Ishikawa (cell line): ENCODE data around the gene SUSD6.

Experiments
- CEBPB ChIP-seq: IDR thresholded peaks from 2 replicates; pipeline ENCODE4 v1.6.1; 2012
- CREB1 ChIP-seq: IDR thresholded peaks from 2 replicates; pipeline ENCODE4 v1.6.1; 2012; ENCODE audit warnings: low read depth
- EGR1 ChIP-seq: IDR thresholded peaks from 2 replicates; pipeline ENCODE4 v1.6.1; 2012
- EP300 ChIP-seq: IDR thresholded peaks from 2 replicates; pipeline ENCODE4 v1.6.1; 2012; ENCODE audit warnings: borderline replicate concordance
- FOXM1 ChIP-seq: IDR thresholded peaks from 2 replicates; pipeline ENCODE4 v1.6.1; 2012; ENCODE audit warnings: low read depth, borderline replicate concordance
- NFIC ChIP-seq: IDR thresholded peaks from 2 replicates; pipeline ENCODE4 v1.6.1; 2012
- RAD21 ChIP-seq: IDR thresholded peaks from 2 replicates; pipeline ENCODE4 v1.6.1; 2012; ENCODE audit warnings: low read depth
- TAF1 ChIP-seq: IDR thresholded peaks from 2 replicates; pipeline ENCODE4 v1.6.1; 2012; ENCODE audit warnings: low read depth, mild to moderate bottlenecking
- TCF12 ChIP-seq: IDR thresholded peaks from 2 replicates; pipeline ENCODE4 v1.6.1; 2012; ENCODE audit warnings: low read depth
- TEAD4 ChIP-seq: IDR thresholded peaks from 2 replicates; pipeline ENCODE4 v1.6.1; 2012
- YY1 ChIP-seq: IDR thresholded peaks from 2 replicates; pipeline ENCODE4 v1.6.1; 2012; ENCODE audit warnings: low read depth
- ZBTB7A ChIP-seq: IDR thresholded peaks from 2 replicates; pipeline ENCODE4 v1.6.1; 2012; ENCODE audit warnings: low read depth
- TF ChIP-seq, protein P1 (sequence below): IDR thresholded peaks from 2 replicates; pipeline ENCODE4 v1.6.1; 2012
- TF ChIP-seq, protein P2 (sequence below): IDR thresholded peaks from 2 replicates; pipeline ENCODE4 v1.6.1; 2012; ENCODE audit warnings: low read depth, mild to moderate bottlenecking
- TF ChIP-seq, protein P3 (sequence below): IDR thresholded peaks from 2 replicates; pipeline ENCODE4 v1.6.1; 2012

Gene SUSD6

DNA sequence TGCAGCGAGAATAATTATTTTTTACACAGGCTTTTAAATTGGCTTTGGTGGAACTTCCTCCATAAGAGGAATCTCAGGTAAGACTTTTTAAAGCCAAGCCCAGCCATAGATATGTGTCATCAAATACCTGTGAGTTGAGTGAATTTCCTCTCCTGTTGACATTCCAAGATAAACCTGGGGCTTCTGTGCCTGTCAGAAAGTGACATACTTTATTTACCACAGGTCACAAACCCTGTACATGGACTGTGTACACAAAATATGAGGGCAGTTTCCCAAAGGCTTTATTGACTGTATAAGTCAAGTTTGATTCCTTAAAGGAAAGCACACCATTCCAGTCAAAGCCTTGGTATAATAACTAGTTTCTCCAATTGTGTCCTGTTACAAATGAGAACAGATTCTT is 129.7 kb downstream of the SUSD6 start:
- TF ChIP-seq TEAD4 (no peak), RAD21 (no peak), TCF12 (no peak), FOXM1 (no peak), CEBPB (no peak)

DNA sequence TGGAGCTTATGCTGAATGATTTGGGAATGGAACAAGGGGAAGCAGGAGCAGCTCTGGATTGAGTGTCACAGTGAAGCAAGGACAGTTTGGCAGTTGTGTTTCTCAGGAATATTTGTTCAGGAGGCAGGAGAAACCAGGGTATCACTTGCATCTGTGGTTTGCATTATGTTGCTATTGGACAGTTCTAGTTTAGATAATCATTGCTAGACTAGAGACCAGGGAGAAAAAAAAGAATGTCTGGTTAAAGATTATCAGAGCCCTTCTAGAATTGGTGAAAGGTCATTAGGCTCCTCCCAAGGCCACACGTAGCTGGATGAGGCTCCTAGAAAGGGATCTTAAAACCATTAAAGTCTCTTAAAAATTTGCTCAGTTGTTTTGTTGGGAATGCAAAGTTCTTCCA is 138.6 kb downstream of the SUSD6 start:
- no peak for TF ChIP-seq NFIC
- no peak for TF ChIP-seq CEBPB
- TF ChIP-seq TAF1 = no peak
- TF ChIP-seq YY1 = no peak
- TF ChIP-seq EGR1 = no peak
- TF ChIP-seq TEAD4 = no peak
- TF ChIP-seq CREB1 = no peak
- TF ChIP-seq, protein P1, sequence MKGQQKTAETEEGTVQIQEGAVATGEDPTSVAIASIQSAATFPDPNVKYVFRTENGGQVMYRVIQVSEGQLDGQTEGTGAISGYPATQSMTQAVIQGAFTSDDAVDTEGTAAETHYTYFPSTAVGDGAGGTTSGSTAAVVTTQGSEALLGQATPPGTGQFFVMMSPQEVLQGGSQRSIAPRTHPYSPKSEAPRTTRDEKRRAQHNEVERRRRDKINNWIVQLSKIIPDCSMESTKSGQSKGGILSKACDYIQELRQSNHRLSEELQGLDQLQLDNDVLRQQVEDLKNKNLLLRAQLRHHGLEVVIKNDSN = no peak
- TF ChIP-seq, protein P2, sequence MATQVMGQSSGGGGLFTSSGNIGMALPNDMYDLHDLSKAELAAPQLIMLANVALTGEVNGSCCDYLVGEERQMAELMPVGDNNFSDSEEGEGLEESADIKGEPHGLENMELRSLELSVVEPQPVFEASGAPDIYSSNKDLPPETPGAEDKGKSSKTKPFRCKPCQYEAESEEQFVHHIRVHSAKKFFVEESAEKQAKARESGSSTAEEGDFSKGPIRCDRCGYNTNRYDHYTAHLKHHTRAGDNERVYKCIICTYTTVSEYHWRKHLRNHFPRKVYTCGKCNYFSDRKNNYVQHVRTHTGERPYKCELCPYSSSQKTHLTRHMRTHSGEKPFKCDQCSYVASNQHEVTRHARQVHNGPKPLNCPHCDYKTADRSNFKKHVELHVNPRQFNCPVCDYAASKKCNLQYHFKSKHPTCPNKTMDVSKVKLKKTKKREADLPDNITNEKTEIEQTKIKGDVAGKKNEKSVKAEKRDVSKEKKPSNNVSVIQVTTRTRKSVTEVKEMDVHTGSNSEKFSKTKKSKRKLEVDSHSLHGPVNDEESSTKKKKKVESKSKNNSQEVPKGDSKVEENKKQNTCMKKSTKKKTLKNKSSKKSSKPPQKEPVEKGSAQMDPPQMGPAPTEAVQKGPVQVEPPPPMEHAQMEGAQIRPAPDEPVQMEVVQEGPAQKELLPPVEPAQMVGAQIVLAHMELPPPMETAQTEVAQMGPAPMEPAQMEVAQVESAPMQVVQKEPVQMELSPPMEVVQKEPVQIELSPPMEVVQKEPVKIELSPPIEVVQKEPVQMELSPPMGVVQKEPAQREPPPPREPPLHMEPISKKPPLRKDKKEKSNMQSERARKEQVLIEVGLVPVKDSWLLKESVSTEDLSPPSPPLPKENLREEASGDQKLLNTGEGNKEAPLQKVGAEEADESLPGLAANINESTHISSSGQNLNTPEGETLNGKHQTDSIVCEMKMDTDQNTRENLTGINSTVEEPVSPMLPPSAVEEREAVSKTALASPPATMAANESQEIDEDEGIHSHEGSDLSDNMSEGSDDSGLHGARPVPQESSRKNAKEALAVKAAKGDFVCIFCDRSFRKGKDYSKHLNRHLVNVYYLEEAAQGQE = no peak
- TF ChIP-seq, protein P3, sequence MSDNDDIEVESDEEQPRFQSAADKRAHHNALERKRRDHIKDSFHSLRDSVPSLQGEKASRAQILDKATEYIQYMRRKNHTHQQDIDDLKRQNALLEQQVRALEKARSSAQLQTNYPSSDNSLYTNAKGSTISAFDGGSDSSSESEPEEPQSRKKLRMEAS = no peak
- no peak for TF ChIP-seq FOXM1
- TF ChIP-seq TCF12 = no peak
- TF ChIP-seq EP300 = no peak
- no peak for TF ChIP-seq RAD21
- TF ChIP-seq ZBTB7A = no peak

DNA sequence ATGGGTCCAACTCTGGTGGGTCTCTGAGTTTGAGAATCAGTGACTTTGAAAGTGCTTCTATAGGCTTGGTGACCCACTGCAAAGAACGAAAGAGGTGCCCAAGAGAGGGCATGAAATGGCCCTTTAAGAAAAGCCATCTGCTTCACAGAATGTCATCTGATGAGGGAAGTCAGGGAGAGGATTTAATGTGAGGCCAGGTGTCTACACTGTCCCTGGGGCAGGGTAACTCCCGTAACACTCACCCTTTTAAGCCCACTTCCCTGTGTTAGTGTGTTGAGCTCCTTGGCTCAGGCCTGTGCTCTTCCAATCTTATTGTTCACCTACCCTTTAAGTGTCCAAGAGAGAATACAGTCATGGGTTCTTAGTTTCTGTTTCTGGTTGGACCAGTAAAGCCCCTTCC is 139.1 kb downstream of the SUSD6 start:
- no peak for TF ChIP-seq ZBTB7A
- TF ChIP-seq FOXM1 = no peak
- no peak for TF ChIP-seq EGR1
- TF ChIP-seq NFIC = no peak
- TF ChIP-seq, protein P2 = no peak
- TF ChIP-seq TCF12 = no peak
- no peak for TF ChIP-seq EP300
- TF ChIP-seq RAD21 = no peak
- TF ChIP-seq TEAD4 = no peak
- no peak for TF ChIP-seq CREB1
- TF ChIP-seq, protein P3 = no peak
- TF ChIP-seq YY1 = no peak

DNA sequence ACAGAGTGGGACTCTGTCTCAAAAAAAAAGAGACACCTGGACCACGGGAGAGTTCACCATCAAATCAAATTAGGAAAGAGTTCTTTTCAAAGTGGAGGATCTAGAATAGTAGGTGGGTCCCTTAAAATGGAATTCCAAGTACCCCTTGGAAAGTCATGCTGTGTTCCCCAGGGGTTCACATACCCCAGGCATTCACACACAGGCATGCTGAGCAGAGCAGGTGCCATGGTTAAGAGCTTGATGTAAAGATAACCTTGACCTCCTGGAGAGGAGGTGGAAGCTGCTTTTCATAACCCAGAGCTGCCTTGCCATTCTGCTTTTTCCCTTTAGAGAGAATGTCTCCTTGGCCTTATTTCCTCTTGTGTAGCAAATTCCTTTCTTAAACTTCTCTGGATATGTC is 141.4 kb downstream of the SUSD6 start:
- TF ChIP-seq TCF12 (no peak), NFIC (no peak), EGR1 (no peak), FOXM1 (no peak), CEBPB (no peak), TEAD4 (no peak), EP300 (no peak), TAF1 (no peak), RAD21 (no peak), CREB1 (no peak), ZBTB7A (no peak), YY1 (no peak)
- TF ChIP-seq, protein P3 = no peak
- TF ChIP-seq, protein P2 = no peak
- TF ChIP-seq, protein P1 = no peak

DNA sequence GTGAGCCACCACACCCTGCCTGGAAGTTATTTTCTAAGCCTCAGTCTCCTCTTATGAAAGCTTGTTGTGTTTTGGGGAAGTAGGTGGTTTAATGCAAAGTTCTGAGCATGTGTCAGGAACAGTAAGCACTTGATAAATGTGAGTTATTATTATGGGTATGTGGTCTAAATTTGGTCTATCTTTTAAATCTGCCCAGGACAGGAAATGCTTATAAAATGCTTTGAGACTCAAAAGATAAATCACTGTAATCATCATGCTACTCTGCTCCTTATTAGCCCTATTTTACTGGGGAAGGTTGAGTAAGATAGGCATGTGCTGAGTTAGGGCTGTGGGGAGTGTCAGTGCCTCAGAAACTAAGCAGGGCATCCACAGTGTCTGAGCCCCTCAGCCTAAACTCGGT is 142.5 kb downstream of the SUSD6 start:
- TF ChIP-seq RAD21 (no peak), TEAD4 (no peak), ZBTB7A (no peak), FOXM1 (no peak), TAF1 (no peak), TCF12 (no peak), YY1 (no peak), CREB1 (no peak), EP300 (no peak), EGR1 (no peak)
- TF ChIP-seq, protein P2 = no peak
- TF ChIP-seq, protein P1 = no peak
- TF ChIP-seq, protein P3 = no peak
